IPS-NIHi7 (cell line): ENCODE data around the gene ARHGAP1.

Source experiments
- DNase-seq: peaks from one replicate; pipeline ENCODE4 v3.0.0; 2012; ENCODE audit warnings: mixed read lengths; ENCODE audit errors: extremely low spot score

The ARHGAP1 gene

DNA sequence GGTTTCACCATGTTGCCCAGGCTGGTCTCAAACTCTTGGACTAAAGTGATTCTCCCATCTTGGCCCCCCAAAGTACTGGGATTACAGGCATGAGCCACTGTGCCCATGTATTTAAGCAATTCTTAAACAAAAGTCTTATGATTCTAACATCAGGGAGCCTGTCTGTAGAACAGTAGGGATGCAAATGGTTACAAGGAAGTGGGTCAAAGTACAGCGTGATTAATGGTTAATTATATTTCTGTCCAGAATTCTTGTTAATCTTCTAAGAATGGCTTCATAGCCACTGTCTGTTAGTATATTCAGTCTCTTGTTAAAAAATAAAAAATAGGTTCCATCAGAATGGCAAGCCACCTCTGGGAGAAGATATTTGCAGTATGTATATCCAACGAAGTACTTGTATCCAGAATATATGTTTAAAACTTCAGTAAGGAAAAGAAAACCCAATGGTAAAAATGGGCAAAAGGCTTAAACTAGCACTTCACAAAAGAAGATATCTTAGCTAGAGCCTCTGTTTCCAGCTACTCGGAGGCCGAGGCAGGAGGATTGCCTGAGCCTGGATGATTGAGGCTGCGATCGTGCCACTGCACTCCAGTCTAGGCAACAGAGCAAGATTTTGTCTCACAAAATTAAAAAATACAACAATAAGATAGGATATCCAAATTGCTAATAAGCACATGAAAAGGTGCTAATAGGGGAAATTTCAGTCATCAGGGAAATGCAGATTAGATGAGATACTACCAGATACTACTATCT, 60.2 kb downstream of the ARHGAP1 start:
- no peak for DNase-seq

DNA sequence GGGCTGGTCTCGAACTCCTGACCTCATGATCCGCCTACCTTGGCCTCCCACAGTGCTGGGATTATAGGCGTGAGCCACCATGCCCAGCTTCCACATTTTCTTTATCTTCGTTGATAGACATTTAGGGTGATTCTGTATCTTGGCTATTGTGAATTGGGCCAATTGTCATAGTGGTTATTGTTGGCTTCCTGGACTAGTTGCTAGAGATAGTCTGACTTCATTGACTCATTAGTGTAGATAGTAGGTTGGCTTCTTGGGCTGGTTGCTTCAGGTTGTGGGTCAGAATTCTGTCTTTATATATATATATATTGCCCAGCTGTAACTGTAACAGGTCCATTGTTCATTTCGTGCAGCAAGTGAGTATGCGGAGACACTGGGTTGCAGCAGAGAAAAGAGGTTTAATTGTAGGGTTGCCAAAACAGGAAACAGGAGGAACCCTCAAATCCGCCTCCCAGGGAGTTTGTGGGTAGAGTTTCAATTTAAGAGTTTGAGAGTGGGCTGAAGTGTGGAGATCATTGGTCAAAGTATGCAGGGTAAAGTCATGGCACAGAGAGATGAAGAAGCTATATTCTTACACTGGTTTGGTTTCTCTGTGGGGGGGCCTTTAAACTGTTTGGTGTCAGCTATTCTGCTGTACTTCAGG, 61.1 kb downstream of the ARHGAP1 start:
- DNase-seq: no peak

DNA sequence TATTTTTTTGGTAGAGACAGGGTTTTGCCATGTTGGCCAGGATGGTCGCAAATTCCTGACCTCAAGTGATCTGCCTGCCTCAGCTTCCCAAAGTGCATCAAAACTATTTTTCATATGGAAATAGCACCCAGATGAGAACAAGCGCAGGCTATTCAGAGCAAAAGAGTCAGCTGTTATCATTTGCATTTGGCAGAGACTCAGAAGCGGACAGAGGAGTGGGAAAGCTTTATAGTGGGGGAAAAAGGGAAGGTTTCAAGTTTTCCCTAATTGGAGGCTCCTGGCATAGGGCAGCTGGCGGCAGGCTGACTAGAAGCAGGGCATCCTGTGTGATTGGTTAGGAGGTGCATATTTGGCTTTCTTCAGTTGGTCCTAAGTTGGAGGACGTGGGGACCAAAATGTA, 62.9 kb downstream of the ARHGAP1 start:
- no peak for DNase-seq

DNA sequence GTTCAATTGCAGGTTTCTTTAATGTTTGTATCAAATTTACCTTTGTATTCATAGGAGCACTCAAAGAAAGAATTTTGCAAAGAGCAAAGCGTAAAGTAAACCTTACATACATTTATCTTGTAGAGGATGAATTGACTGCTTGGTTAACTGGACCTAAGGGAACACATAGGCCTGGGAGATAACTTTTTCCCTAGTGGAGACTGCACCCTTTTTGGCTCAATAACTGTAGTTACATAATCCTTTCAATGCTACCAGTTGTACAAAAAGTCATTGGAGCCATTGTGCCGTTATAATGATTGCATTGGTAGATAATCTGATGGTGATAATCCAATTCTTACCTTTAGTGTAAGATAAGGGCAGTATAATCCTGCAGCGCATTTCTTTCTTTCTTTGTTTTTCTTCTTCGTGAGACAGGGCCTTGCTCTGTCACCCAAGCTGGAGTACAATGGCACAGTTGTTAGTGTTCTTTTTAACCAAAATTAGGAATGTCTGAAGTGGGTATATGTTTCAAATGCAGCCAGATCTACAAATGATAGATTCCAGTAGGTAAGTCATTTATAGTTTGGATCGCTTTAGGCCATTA, 64.8 kb downstream of the ARHGAP1 start:
- no peak for DNase-seq

DNA sequence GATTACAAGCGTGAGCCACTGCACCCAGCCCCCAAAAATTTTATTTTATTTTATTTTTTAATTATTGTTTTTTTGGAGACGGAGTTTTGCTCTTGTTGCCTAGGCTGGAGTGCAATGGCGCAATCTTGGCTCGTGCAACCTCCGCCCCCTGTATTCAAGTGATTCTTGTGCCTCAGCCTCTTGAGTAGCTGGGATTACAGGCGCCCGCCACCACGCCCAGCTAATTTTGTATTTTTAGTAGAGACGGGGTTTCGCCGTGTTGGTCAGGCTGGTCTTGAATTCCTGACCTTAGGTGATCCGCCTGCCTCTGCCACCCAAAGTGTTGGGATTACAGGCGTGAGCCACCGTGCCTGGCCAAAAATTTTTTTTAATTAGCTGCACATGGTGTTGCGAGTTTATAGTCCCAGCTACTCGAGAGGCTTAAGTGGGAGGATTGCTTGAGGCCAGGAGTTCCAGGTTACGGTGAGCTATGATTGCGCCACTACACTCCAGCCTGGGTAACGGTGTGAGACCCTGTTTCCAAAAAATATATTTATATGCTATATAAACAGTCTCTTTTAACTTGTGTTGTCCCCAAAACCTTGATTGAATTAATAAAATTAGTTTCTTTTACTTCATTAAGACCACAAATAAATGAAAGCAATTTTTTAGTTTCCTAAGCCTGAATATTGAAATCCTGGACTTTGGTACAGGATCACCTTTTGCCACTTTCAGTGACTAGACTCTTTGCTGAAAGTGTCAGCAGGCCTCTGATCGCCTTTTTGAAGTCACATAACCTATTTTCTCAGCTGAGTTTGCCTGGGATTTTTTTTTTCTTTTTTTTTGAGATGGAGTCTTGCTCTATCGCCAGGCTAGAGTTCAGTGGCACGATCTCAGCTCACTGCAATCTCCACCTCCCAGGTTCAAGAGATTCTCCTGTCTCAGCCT, 66.9 kb downstream of the ARHGAP1 start:
- no peak for DNase-seq

DNA sequence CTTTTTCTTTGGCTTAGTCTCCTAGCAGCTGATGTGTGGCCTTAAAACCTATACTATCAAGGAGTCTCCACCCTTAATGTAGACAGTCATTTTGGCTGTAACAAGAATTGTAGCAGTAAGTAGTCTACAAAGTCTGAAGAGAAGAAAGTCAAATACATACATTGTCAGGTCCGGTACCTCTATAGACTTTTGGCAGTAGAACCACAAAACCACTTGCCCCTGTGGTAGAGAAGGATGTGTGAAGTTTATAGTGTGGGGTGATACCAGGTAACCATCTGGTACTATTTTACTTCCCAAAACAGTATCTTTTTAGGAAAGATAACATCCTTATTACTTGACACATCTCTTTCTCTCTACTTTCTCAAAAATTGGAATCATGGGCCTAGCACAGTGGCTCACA, 67.9 kb downstream of the ARHGAP1 start:
- no peak for DNase-seq

DNA sequence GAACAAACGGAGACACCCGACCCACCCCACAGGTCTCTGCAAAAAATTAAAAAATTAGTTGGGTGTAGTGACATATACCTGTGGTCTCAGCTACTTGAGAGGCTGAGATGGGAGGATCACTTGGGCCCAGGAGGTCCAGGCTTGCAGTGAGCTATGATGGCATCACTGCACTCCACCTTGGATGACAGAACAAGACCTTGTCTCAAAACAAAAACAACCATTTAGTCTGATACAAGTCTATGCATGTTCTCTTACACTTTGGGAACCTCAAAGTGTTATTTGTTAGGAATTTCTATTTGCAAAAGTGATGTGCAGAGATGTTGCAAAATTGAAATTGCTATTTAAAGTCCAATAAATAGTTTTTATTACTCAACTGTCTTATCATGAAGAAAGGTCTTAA, 68.7 kb downstream of the ARHGAP1 start:
- no peak for DNase-seq

DNA sequence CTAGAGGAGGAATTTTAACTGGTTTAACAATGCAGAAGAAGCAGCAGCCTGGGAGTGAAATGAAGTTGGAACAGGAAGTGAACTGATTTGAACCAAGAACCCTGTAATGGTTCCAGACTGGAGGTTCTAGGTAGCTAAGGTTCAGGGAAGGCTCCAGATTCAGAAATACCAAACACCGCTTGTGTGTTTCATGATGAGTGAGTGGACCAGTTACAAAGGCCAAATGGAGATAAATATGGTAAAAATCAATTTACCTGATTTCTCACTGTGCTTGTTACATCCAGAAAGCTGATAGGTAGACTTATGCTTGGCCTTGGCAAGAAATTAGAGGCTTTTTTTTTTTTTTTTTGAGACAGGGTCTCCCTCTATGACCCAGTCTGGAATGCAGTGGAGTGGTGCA, 70.2 kb downstream of the ARHGAP1 start:
- no peak for DNase-seq

DNA sequence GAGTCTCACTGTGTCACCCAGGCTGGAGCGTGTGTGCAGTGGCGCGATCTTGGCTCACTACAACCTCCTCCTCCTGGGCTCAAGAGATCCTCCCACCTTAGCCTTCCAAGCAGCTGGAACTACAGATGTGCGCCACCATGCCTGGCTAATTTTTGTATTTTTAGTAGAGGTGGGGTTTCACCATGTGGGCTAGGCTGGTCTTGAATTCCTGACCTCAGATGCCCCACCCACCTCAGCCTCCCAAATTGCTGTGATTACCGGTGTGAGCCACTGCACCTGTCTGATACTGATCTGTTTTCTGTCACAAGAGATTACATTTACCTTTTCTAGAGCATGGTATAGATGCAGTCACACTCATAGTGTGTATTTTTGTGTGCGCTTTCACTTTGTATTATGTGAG, 71.5 kb downstream of the ARHGAP1 start:
- DNase-seq: no peak
